ENCODE measurements around the gene MYO18B. TPM values are rescaled to one million over a fixed set of nuclear protein-coding genes. Genes with fewer than 3 reads are reported as not detected.

Gene MYO18B
- total and polyA plus RNA-seq, 9 donors, result 47.3 to 92.1 (median 74.7) TPM

GRCh38 chr22:25786165-25786564 lies 44.2 kb downstream of the MYO18B start:
- Histone ChIP-seq H3K27ac (ENCODE audit: low read length) (no peak overlapping the region), H3K9me3 (replicated peaks; ENCODE audit: control insufficient read depth, low read depth, low read length) (peaks cover 2% of the 10 kb centered on the region), H3K27me3 (ENCODE audit: control insufficient read depth, insufficient read depth, low read length) (no peaks in the 10 kb centered on the region), H3K4me1 (ENCODE audit: control insufficient read depth, insufficient read depth, low read length) (peaks cover 4% of the 10 kb centered on the region), H3K36me3 (ENCODE audit: control insufficient read depth, insufficient read depth, low read length) (peaks cover 53% of the 10 kb centered on the region), H3K4me3 (ENCODE audit: low read length) (no peak overlapping the region)
- 100% methylated on average over 1 of the region's 1 CpG for WGBS (ENCODE audit: insufficient coverage)
- DNase-seq, result no peak

GRCh38 chr22:25791556-25791955 lies 49.6 kb downstream of the MYO18B start:
- 90% methylated on average over 1 of the region's 5 CpGs for WGBS (ENCODE audit: insufficient coverage)
- H3K27ac ChIP-seq (ENCODE audit: low read length), result no peak overlapping the region
- DNase-seq, result peak; percentile 17
- H3K9me3 ChIP-seq (replicated peaks; ENCODE audit: control insufficient read depth, low read depth, low read length), result no peaks in the 10 kb centered on the region
- no peaks in the 10 kb centered on the region for H3K27me3 ChIP-seq (ENCODE audit: control insufficient read depth, insufficient read depth, low read length)
- no peak overlapping the region for H3K4me3 ChIP-seq (ENCODE audit: low read length)
- H3K4me1 ChIP-seq (ENCODE audit: control insufficient read depth, insufficient read depth, low read length), result peaks cover 10% of the 10 kb centered on the region
- H3K36me3 ChIP-seq (ENCODE audit: control insufficient read depth, insufficient read depth, low read length), result peaks cover 14% of the 10 kb centered on the region

- Histone ChIP-seq H3K36me3 (ENCODE audit: control insufficient read depth, insufficient read depth, low read length) (peaks cover 19% of the 10 kb centered on the region), H3K27me3 (ENCODE audit: control insufficient read depth, insufficient read depth, low read length) (no peaks in the 10 kb centered on the region), H3K4me3 (ENCODE audit: low read length) (no peak overlapping the region), H3K27ac (ENCODE audit: low read length) (no peak overlapping the region), H3K4me1 (ENCODE audit: control insufficient read depth, insufficient read depth, low read length) (peaks cover 9% of the 10 kb centered on the region), H3K9me3 (replicated peaks; ENCODE audit: control insufficient read depth, low read depth, low read length) (no peaks in the 10 kb centered on the region)
- peak; percentile 10 for DNase-seq
- WGBS (ENCODE audit: insufficient coverage), result 50% methylated on average over 2 of the region's 5 CpGs
Measured at GRCh38 chr22:25795478-25795877, 53.5 kb downstream of the MYO18B start.

- H3K27ac ChIP-seq (ENCODE audit: low read length), result no peak overlapping the region
- no peaks in the 10 kb centered on the region for H3K9me3 ChIP-seq (replicated peaks; ENCODE audit: control insufficient read depth, low read depth, low read length)
- H3K27me3 ChIP-seq (ENCODE audit: control insufficient read depth, insufficient read depth, low read length), result no peaks in the 10 kb centered on the region
- 44% methylated on average over 19 of the region's 22 CpGs for WGBS (ENCODE audit: insufficient coverage)
- DNase-seq, result no peak
- H3K4me3 ChIP-seq (ENCODE audit: low read length), result no peak overlapping the region
- no peaks in the 10 kb centered on the region for H3K4me1 ChIP-seq (ENCODE audit: control insufficient read depth, insufficient read depth, low read length)
- peaks cover 27% of the 10 kb centered on the region for H3K36me3 ChIP-seq (ENCODE audit: control insufficient read depth, insufficient read depth, low read length)
Measured at GRCh38 chr22:25797498-25798290, 55.7 kb downstream of the MYO18B start.

- Histone ChIP-seq H3K4me3 (ENCODE audit: low read length) (no peak overlapping the region), H3K4me1 (ENCODE audit: control insufficient read depth, insufficient read depth, low read length) (no peaks in the 10 kb centered on the region), H3K9me3 (replicated peaks; ENCODE audit: control insufficient read depth, low read depth, low read length) (no peaks in the 10 kb centered on the region), H3K27me3 (ENCODE audit: control insufficient read depth, insufficient read depth, low read length) (no peaks in the 10 kb centered on the region), H3K27ac (ENCODE audit: low read length) (no peak overlapping the region), H3K36me3 (ENCODE audit: control insufficient read depth, insufficient read depth, low read length) (peaks cover 43% of the 10 kb centered on the region)
- DNase-seq, result no peak
- no CpG with 5 or more reads among the region's 5 CpGs for WGBS (ENCODE audit: insufficient coverage)
Measured at GRCh38 chr22:25800766-25801165, 58.8 kb downstream of the MYO18B start.

- Histone ChIP-seq H3K27me3 (ENCODE audit: control insufficient read depth, insufficient read depth, low read length) (no peaks in the 10 kb centered on the region), H3K9me3 (replicated peaks; ENCODE audit: control insufficient read depth, low read depth, low read length) (no peaks in the 10 kb centered on the region), H3K36me3 (ENCODE audit: control insufficient read depth, insufficient read depth, low read length) (peaks cover 46% of the 10 kb centered on the region), H3K4me3 (ENCODE audit: low read length) (no peak overlapping the region), H3K4me1 (ENCODE audit: control insufficient read depth, insufficient read depth, low read length) (no peaks in the 10 kb centered on the region), H3K27ac (ENCODE audit: low read length) (no peak overlapping the region)
- no CpG with 5 or more reads among the region's 2 CpGs for WGBS (ENCODE audit: insufficient coverage)
- no peak for DNase-seq
Measured at GRCh38 chr22:25802018-25802417, 60.0 kb downstream of the MYO18B start.

GRCh38 chr22:25804676-25805075 lies 62.7 kb downstream of the MYO18B start:
- no peak overlapping the region for H3K27ac ChIP-seq (ENCODE audit: low read length)
- H3K4me3 ChIP-seq (ENCODE audit: low read length), result no peak overlapping the region
- H3K4me1 ChIP-seq (ENCODE audit: control insufficient read depth, insufficient read depth, low read length), result no peaks in the 10 kb centered on the region
- DNase-seq, result no peak
- H3K9me3 ChIP-seq (replicated peaks; ENCODE audit: control insufficient read depth, low read depth, low read length), result no peaks in the 10 kb centered on the region
- 84% methylated on average over 2 of the region's 6 CpGs for WGBS (ENCODE audit: insufficient coverage)
- peaks cover 45% of the 10 kb centered on the region for H3K36me3 ChIP-seq (ENCODE audit: control insufficient read depth, insufficient read depth, low read length)
- H3K27me3 ChIP-seq (ENCODE audit: control insufficient read depth, insufficient read depth, low read length), result no peaks in the 10 kb centered on the region

GRCh38 chr22:25806579-25806978 lies 64.6 kb downstream of the MYO18B start:
- DNase-seq, result no peak
- H3K4me3 ChIP-seq (ENCODE audit: low read length), result no peak overlapping the region
- H3K27ac ChIP-seq (ENCODE audit: low read length), result no peak overlapping the region
- no peaks in the 10 kb centered on the region for H3K27me3 ChIP-seq (ENCODE audit: control insufficient read depth, insufficient read depth, low read length)
- no peaks in the 10 kb centered on the region for H3K4me1 ChIP-seq (ENCODE audit: control insufficient read depth, insufficient read depth, low read length)
- peaks cover 39% of the 10 kb centered on the region for H3K36me3 ChIP-seq (ENCODE audit: control insufficient read depth, insufficient read depth, low read length)
- H3K9me3 ChIP-seq (replicated peaks; ENCODE audit: control insufficient read depth, low read depth, low read length), result no peaks in the 10 kb centered on the region
- 78% methylated on average over 1 of the region's 4 CpGs for WGBS (ENCODE audit: insufficient coverage)

GRCh38 chr22:25814685-25815084 lies 72.7 kb downstream of the MYO18B start:
- H3K9me3 ChIP-seq (replicated peaks; ENCODE audit: control insufficient read depth, low read depth, low read length), result no peaks in the 10 kb centered on the region
- H3K27ac ChIP-seq (ENCODE audit: low read length), result no peak overlapping the region
- no peak for DNase-seq
- H3K4me3 ChIP-seq (ENCODE audit: low read length), result no peak overlapping the region
- no peaks in the 10 kb centered on the region for H3K4me1 ChIP-seq (ENCODE audit: control insufficient read depth, insufficient read depth, low read length)
- peaks cover 35% of the 10 kb centered on the region for H3K36me3 ChIP-seq (ENCODE audit: control insufficient read depth, insufficient read depth, low read length)
- WGBS (ENCODE audit: insufficient coverage), result no CpG with 5 or more reads among the region's 1 CpG
- H3K27me3 ChIP-seq (ENCODE audit: control insufficient read depth, insufficient read depth, low read length), result peaks cover 3% of the 10 kb centered on the region

GRCh38 chr22:25815561-25815960 lies 73.6 kb downstream of the MYO18B start:
- Histone ChIP-seq H3K27me3 (ENCODE audit: control insufficient read depth, insufficient read depth, low read length) (peaks cover 3% of the 10 kb centered on the region), H3K4me3 (ENCODE audit: low read length) (no peak overlapping the region), H3K9me3 (replicated peaks; ENCODE audit: control insufficient read depth, low read depth, low read length) (no peaks in the 10 kb centered on the region), H3K4me1 (ENCODE audit: control insufficient read depth, insufficient read depth, low read length) (no peaks in the 10 kb centered on the region), H3K27ac (ENCODE audit: low read length) (no peak overlapping the region), H3K36me3 (ENCODE audit: control insufficient read depth, insufficient read depth, low read length) (peaks cover 35% of the 10 kb centered on the region)
- no CpG with 5 or more reads among the region's 2 CpGs for WGBS (ENCODE audit: insufficient coverage)
- DNase-seq, result no peak

All from muscle of leg (tissue), 11 donors.